HG03342 (cell line): ENCODE measurements around the gene PYM1.
"Not testable (repeated sequence)": the region's sequence is repeated elsewhere in the genome, so short reads cannot be mapped to it uniquely, and the experiment has no call there.

Experiments
- ATAC-seq: cut with Tn5 transposase; IDR thresholded peaks from one replicate; pipeline ENCODE4 v1.9.1; 2021; ENCODE audit warnings: mild to moderate bottlenecking, moderate library complexity; ENCODE audit not compliant: unreplicated experiment

The PYM1 gene

GRCh38 chr12:55915482-55915859, 12.2 kb downstream of the PYM1 start:
- ATAC-seq = no peak

GRCh38 chr12:55912908-55913307, 14.8 kb downstream of the PYM1 start:
- no peak for ATAC-seq

DNA sequence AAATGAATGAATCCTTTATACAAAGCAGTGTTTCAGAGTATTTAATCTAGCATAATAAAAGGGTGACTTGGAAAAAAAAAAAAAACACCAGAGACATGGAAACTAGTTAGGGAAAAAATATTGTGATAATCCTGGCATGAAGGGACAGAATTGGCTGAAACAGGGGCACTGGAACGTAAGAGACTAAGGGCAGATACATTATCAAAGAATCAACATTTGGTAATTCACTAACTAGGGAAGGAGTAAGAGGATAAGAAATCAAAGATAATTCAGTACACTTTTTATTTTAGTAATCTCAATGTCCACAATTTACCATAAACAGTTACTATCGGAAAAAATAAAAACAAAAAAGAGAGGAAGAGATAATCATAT, 18.2 kb downstream of the PYM1 start:
- no peak for ATAC-seq

DNA sequence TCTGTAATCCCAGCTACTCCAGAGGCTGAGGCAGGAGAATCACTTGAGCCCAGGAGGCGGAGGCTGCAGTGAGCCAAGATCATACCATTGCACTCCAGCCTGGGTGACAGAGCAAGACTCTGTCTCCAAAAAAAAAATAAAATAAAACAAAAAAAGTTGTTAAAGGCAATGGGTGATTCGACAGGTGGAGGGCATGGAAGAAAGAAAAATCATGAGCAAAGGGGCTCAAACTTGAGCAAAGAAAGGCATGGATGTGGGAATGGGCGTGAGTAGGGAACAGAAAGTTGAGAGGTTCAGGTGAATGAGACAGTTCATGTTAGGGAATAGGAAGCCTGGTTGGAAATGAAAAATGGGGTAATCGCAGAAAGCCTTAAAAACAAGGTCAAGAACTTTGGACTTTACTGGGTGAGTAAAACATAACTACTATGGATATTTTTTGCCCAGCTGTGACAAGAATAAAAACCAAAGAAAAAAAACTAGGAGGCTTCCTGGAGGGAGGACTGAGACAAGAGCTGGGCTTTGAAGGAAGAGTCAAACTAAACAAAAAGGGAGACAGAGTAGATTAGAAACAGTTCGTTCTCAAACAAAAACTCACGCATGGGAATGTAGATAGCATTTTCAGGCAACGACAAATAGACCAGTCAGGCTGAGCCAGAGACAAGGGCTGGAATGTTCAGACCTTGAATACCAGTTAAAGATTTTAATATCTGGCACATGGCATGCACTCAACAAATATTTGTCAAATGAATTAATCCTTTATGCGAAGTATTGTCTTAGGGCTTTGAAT, 18.8 kb downstream of the PYM1 start:
- ATAC-seq = no peak

GRCh38 chr12:55906056-55906455, 21.6 kb downstream of the PYM1 start:
- no peak for ATAC-seq

DNA sequence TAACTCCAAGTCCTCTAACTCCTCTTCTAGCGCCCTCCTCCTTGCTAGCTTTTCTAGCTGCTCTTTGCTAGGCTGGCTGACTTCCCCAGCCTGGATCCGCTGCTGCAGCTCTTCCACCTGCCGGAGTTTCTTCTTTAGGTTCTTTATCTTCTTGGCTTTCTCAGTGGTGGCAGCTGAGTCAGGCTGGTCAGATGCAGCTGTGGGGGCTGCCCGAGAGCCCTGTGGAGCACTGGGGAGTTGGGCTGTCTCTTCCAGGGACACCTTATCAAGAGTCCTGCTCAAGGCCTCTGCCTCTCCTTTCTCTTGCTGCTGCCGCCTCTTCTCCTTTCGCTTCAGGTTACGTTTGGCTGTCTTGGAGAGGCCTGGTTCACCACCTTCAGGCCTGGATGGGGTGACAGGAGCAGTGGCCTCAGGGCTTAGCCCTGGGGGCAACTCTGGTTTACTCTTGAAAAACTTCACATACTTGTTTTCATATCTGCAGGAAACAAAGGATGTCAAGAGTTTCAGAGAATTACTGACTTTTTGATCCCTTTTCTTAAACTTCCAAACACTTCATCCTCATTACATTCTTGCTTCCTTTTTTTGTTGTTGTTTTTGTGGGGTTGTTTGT, 25.7 kb downstream of the PYM1 start:
- ATAC-seq = no peak

GRCh38 chr12:55899082-55899481, 28.6 kb downstream of the PYM1 start:
- no peak for ATAC-seq

GRCh38 chr12:55893723-55894122, 34.0 kb downstream of the PYM1 start:
- ATAC-seq = no peak

- no peak for ATAC-seq
These were observed 36.4 kb downstream of the PYM1 start for GRCh38 chr12:55891310-55891709.

DNA sequence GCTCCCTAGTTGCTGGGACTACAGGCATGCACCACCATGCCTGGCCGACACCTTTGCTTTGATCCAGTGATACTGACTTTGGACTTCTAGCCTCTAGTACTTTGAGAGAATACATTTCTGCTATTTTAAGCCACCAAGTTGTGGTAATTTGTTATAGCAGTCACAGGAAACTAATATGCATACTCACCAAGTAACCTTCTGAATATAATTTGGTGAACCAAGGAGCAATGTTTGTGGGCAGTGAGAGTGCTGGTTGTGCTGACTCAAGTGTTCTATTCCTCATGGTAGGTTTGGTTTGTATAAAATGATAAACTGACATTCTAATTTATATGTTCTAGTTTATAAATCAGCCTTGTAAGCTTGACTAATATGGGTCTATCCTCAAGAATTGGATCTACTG, 42.6 kb downstream of the PYM1 start:
- no peak for ATAC-seq

GRCh38 chr12:55877824-55878223, 49.9 kb downstream of the PYM1 start:
- no peak for ATAC-seq

GRCh38 chr12:55875704-55876467, 51.8 kb downstream of the PYM1 start:
- no peak for ATAC-seq

DNA sequence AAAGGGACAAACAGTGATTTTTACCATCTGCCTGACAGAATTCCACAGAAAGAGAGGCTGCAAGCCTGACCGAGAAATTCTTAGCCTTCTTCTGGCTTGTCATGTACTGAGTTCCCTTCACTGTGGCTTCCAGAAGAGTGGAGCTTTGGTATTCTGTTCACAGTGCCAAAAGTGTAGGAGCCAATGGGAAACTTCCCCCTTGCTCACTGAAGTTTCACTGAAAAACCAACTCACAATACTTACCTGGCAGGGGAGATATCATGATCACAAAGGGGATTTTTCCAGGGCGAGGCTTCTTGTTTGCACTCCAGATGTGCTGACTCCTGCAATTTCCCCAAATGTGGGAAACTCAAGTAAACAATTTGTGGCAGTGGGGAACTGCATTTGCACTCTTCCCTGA, 53.3 kb downstream of the PYM1 start:
- no peak for ATAC-seq

- ATAC-seq = not testable (repeated sequence)
These were observed 61.2 kb downstream of the PYM1 start for GRCh38 chr12:55866454-55867004.

GRCh38 chr12:55865327-55865726, 62.4 kb downstream of the PYM1 start:
- ATAC-seq = no peak

DNA sequence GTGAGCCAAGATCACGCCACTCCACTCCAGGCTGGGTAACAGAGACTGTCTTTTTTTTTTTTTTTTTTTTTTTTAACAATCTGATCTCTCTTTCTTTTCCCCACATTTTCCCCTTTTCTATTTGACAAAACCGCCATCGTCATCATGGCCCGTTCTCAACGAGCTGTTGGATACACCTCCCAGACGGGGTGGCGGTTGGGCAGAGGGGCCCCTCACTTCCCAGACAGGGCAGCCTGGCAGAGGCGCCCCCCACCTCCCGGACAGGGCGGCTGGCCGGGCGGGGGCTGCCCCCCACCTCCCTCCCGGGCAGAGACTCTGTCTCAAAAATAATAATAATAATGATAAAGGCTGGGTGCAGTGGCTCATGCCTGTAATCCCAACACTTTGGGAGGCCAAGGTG, 64.8 kb downstream of the PYM1 start:
- not testable (repeated sequence) for ATAC-seq

DNA sequence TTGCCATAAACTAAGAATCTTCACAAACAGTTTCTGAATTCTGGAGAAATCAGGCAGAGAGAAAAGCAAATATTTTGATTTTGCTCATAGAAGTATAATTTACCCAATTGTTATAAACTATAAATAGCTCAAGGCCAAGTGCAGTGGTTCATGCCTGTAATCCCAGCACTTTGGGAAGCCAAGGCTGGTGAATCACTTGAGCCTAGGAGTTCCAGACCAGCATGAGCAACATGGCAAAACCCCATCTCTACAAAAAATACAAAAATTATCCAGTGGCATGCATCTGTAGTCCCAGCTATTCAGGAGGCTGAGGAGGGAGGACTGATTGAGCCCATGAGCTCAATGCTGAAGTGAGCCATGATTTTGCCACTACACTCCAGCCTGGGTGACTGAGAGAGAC, 65.4 kb downstream of the PYM1 start:
- no peak for ATAC-seq

GRCh38 chr12:55861871-55862270, 65.8 kb downstream of the PYM1 start:
- no peak for ATAC-seq

GRCh38 chr12:55861396-55861795, 66.3 kb downstream of the PYM1 start:
- no peak for ATAC-seq

DNA sequence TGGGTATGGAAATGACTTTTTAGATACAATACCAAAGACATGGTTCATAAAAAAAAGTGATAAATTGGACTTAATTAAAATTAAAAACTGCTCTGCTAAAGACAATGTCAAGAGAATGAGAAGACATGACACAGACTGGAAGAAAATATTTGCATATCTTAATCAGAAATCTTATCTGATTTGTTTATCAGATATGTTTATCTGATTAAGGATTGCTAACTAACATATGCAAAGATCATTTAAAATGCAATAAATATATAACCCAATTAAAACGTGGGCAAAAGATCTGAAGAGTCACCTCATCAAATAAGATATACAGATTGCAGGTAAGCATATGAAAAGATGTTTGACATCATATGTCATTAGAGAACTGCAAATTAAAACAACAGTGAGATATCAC, 75.0 kb downstream of the PYM1 start:
- no peak for ATAC-seq
